Activated CD8-positive, alpha-beta memory T cell treated with anti-CD3 and anti-CD28 coated beads, Interleukin-2, amount 50 U/mL, for 1 hour (primary cell): ENCODE results near the gene RPLP2.

ENCODE experiments used
- DNase-seq: peaks from one replicate; pipeline ENCODE4 v3.0.0-alpha.2; 2020; ENCODE audit errors: extremely low read depth

RPLP2 gene

GRCh38 chr11:836274-836673 is 26.5 kb downstream of the RPLP2 start:
- DNase-seq, result no peak

GRCh38 chr11:836700-837099 is 26.9 kb downstream of the RPLP2 start:
- DNase-seq, result no peak

GRCh38 chr11:837189-837989 is 27.6 kb downstream of the RPLP2 start:
- no peak for DNase-seq

GRCh38 chr11:837990-838307 is 28.2 kb downstream of the RPLP2 start:
- DNase-seq, result no peak

GRCh38 chr11:838441-839279 is 28.9 kb downstream of the RPLP2 start:
- no peak for DNase-seq

- no peak for DNase-seq
These were observed 29.5 kb downstream of the RPLP2 start for GRCh38 chr11:839280-839623.

- no peak for DNase-seq
These were observed 30.3 kb downstream of the RPLP2 start for GRCh38 chr11:839875-840617.

GRCh38 chr11:841981-842369 is 32.2 kb downstream of the RPLP2 start:
- DNase-seq, result no peak

GRCh38 chr11:842370-843002 is 32.7 kb downstream of the RPLP2 start, which contains the start of the genes POLR2L and TSPAN4:
POLR2L (minus strand) TSS chr11:842529; CDS start chr11:842508, 21 bp downstream.
TSPAN4 (plus strand) TSS chr11:842852; CDS start chr11:850305, 7,453 bp downstream.
- DNase-seq, result peak; percentile 62

GRCh38 chr11:843086-843734 is 33.4 kb downstream of the RPLP2 start:
- no peak for DNase-seq

GRCh38 chr11:843818-844692 is 34.3 kb downstream of the RPLP2 start:
- DNase-seq, result no peak

GRCh38 chr11:844693-845644 is 35.2 kb downstream of the RPLP2 start:
- DNase-seq, result no peak

- DNase-seq, result no peak
These were observed 36.2 kb downstream of the RPLP2 start for GRCh38 chr11:845872-846495.

- DNase-seq, result no peak
These were observed 36.8 kb downstream of the RPLP2 start for GRCh38 chr11:846496-847098.

GRCh38 chr11:847876-848275 is 38.1 kb downstream of the RPLP2 start:
- DNase-seq, result no peak

- peak; percentile 25 for DNase-seq
These were observed 38.7 kb downstream of the RPLP2 start for GRCh38 chr11:848380-848931.

- no peak for DNase-seq
These were observed 39.5 kb downstream of the RPLP2 start for GRCh38 chr11:849104-849824.
